Psoas muscle (tissue), 8 donors: ENCODE results near the gene LY9. TPM values are rescaled to one million over a fixed set of nuclear protein-coding genes. Genes with fewer than 3 reads are reported as not detected.

Experiments
- ATAC-seq, 4 donors: fragments of 200-7000 bp; cut with Tn5 transposase; one replicate each; pipeline ENCODE4 v1.9.1; 2020; ENCODE audit warnings: moderate library complexity in 3 of 4, mild to moderate bottlenecking in 2 of 4
- DNase-seq, 2 donors: peaks; one replicate each; pipeline ENCODE4 v3.0.0-alpha.2; 2020
- H3K27ac ChIP-seq: fragments of 200-600 bp; one replicate; pipeline ENCODE4 v1.8.0; 2022
- H3K27me3 ChIP-seq, 3 donors: fragments of 200-600 bp in 1 of 3; one replicate each; pipeline versions ENCODE4 v1.6.1 to v1.8.0; 2013 to 2022; ENCODE audit warnings: low read length in 2 of 3, mild to moderate bottlenecking in 2 of 3, moderate library complexity in 1 of 3; ENCODE audit not compliant: insufficient read depth in 3 of 3
- H3K36me3 ChIP-seq, 2 donors: fragments of 200-600 bp in 1 of 2; one replicate each; pipeline versions ENCODE4 v1.6.1 to v1.8.0; 2013 to 2022; ENCODE audit warnings: low read depth in 1 of 2, mild to moderate bottlenecking in 1 of 2, moderate library complexity in 1 of 2; ENCODE audit not compliant: insufficient read depth in 1 of 2
- H3K4me1 ChIP-seq: fragments of 200-600 bp; one replicate; pipeline ENCODE4 v1.8.0; 2022
- H3K4me3 ChIP-seq: fragments of 200-600 bp; one replicate; pipeline ENCODE4 v1.8.0; 2022; ENCODE audit warnings: mild to moderate bottlenecking
- H3K9me3 ChIP-seq: fragments of 200-600 bp; one replicate; pipeline ENCODE4 v1.8.0; 2022
- WGBS, 3 donors: extraction: QIAGEN DNeasy Blood & Tissue Kit; methylation state at CpG; one replicate each; pipeline versions ENCODE4 v1.1.6 to v1.1.7; 2013; 5-methylcytosine and 5-hydroxymethylcytosine counted together
- intact Hi-C, 2 donors: fragments of 100-400 bp; cut with DNase I; formaldehyde crosslinking; loops; one replicate each; pipeline versions ENCODE4 v1.11.0 to v1.14.2; 2022
- polyA plus RNA-seq, 3 donors: library from polyadenylated mRNA; stranded (reverse); fragments of 200-250 nt; gene quantifications; one replicate each; pipeline ENCODE4 v1.2.3, GENCODE V29; 2013
- total RNA-seq, 4 donors: library from RNA; stranded (reverse); fragmentation: NEBNext Ultra II Directional in 2 of 4; extraction: Animal tissue kit (Norgen Biotek cat#: 25700) in 2 of 4; gene quantifications; one replicate each; pipeline versions ENCODE4 v1.2.1 to v1.2.4, GENCODE V29; 2021 to 2023
- TF ChIP-seq, protein P1 (sequence below): fragments of 200-600 bp; IDR thresholded peaks from one replicate; pipeline ENCODE4 v1.8.0; 2022; ENCODE audit warnings: antibody characterized with exemption
- donor health status: healthy with polysubstance abuse.
- donor health status: DM: no; HTN: no; CAD: no; lungs with moderate emphysema.
- donor health status: Bipolar disorder and iron deficiency.
- donor health status: healthy.
- donor health status: DM: yes; HTN: yes; CAD: no.
- donor health status: DM: no; HTN: no; CAD: no.
- donor health status: DM: no; HTN: no; CAD: no.
- donor health status: DM: yes; HTN: yes; CAD: no.

The LY9 gene
- total and polyA plus RNA-seq, 7 donors, result 0.06 to 0.49 (median 0.27) TPM; not detected in 2

DNA sequence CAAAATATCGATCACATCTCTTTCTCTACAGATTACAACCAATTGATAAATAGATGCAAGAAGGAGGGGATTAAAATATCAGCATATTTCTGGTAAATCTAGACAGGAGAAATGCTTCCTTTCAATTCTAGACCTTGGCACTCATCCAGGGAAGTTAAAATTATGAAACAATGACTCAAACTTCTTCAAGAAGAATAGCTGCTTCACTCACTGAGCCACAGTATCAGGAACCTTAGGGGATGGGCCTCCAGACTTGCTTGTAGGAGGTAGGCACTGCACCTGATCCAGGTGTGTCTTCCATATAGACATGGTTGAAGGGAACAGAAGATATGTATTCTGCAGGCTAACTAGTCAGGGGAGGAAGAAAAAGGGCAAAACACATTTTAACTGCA, 47.1 kb upstream of the LY9 start:
- Histone ChIP-seq H3K27me3 (no peaks in the 10 kb centered on the region), H3K4me3 (no peak overlapping the region), H3K4me1 (no peaks in the 10 kb centered on the region), H3K36me3 (no peaks in the 10 kb centered on the region), H3K9me3 (no peaks in the 10 kb centered on the region), H3K27ac (no peak overlapping the region)
- DNase-seq (no peak), ATAC-seq (no peak)
- 78 to 98% (median 96%) methylated on average over 1 of the region's 1 CpG for WGBS, 3 donors
- TF ChIP-seq, protein P1, sequence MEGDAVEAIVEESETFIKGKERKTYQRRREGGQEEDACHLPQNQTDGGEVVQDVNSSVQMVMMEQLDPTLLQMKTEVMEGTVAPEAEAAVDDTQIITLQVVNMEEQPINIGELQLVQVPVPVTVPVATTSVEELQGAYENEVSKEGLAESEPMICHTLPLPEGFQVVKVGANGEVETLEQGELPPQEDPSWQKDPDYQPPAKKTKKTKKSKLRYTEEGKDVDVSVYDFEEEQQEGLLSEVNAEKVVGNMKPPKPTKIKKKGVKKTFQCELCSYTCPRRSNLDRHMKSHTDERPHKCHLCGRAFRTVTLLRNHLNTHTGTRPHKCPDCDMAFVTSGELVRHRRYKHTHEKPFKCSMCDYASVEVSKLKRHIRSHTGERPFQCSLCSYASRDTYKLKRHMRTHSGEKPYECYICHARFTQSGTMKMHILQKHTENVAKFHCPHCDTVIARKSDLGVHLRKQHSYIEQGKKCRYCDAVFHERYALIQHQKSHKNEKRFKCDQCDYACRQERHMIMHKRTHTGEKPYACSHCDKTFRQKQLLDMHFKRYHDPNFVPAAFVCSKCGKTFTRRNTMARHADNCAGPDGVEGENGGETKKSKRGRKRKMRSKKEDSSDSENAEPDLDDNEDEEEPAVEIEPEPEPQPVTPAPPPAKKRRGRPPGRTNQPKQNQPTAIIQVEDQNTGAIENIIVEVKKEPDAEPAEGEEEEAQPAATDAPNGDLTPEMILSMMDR, result no peak
- intact Hi-C loops, result no loop called here

GRCh38 chr1:160750608-160751007, 45.4 kb upstream of the LY9 start:
- H3K27ac ChIP-seq, result no peak overlapping the region
- TF ChIP-seq, protein P1, result no peak
- WGBS, 3 donors, result 69 to 91% (median 86%) methylated on average over 2 of the region's 2 CpGs

DNA sequence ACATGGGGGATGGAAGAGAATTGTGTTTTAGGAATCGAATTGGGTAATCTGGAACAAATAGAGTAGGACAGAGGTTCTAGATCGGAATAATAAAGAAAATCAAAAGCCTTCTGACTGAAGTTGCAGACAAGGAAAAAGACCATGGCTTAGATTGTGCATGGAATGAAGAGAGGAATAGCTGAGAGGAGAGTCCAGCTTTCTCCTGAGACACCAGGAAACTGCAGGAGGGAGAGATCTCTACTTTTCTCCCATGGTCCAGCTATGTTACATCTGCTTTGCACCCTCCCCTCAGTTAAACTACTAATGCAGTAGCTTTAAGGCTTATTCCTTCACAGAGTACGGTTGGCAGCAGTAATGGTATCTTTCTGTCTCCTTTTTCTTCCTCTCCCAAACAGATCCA, 43.6 kb upstream of the LY9 start:
- TF ChIP-seq, protein P1, result no peak
- Histone ChIP-seq H3K4me3 (no peak overlapping the region), H3K27me3 (no peaks in the 10 kb centered on the region), H3K36me3 (no peaks in the 10 kb centered on the region), H3K4me1 (no peaks in the 10 kb centered on the region), H3K9me3 (no peaks in the 10 kb centered on the region), H3K27ac (no peak overlapping the region)
- intact Hi-C loops, result no loop called here
- DNase-seq (no peak), ATAC-seq (no peak)
- WGBS, 3 donors, result 64 to 85% (median 71%) methylated on average over 3 of the region's 3 CpGs

More at GRCh38 chr1:160750608-160751007, 45.4 kb upstream of the LY9 start:
- H3K27me3 ChIP-seq, result no peaks in the 10 kb centered on the region
- intact Hi-C loops, result no loop called here
- H3K4me3 ChIP-seq, result no peak overlapping the region
- ATAC-seq (no peak), DNase-seq (no peak)
- H3K9me3 ChIP-seq, result no peaks in the 10 kb centered on the region
- H3K4me1 ChIP-seq, result no peaks in the 10 kb centered on the region
- no peaks in the 10 kb centered on the region for H3K36me3 ChIP-seq

GRCh38 chr1:160752924-160753323, 43.0 kb upstream of the LY9 start:
- TF ChIP-seq, protein P1, result no peak
- ATAC-seq, result no peak
- Histone ChIP-seq H3K36me3 (no peaks in the 10 kb centered on the region), H3K9me3 (no peaks in the 10 kb centered on the region), H3K27ac (no peak overlapping the region), H3K4me3 (no peak overlapping the region), H3K4me1 (no peaks in the 10 kb centered on the region), H3K27me3 (no peaks in the 10 kb centered on the region)
- intact Hi-C loops, result no loop called here
- WGBS, 3 donors, result 52 to 62% (median 55%) methylated on average over 5 of the region's 5 CpGs
- DNase-seq, result no peak

GRCh38 chr1:160753594-160753993, 42.4 kb upstream of the LY9 start:
- Histone ChIP-seq H3K4me1 (no peaks in the 10 kb centered on the region), H3K27ac (no peak overlapping the region), H3K27me3 (no peaks in the 10 kb centered on the region), H3K4me3 (no peak overlapping the region), H3K9me3 (no peaks in the 10 kb centered on the region), H3K36me3 (no peaks in the 10 kb centered on the region)
- TF ChIP-seq, protein P1, result no peak
- DNase-seq (no peak), ATAC-seq (no peak)
- intact Hi-C loops, result no loop called here
